SK-N-SH (cell line): ENCODE results near the gene TEKT2. TPM values are rescaled to one million over a fixed set of nuclear protein-coding genes. Genes with fewer than 3 reads are reported as not detected.

Experiments
- CTCF ChIA-PET: fragments of 300-600, 350-600 bp; formaldehyde crosslinking; extraction: SDS; loops from one replicate; lab custom pipeline; 2021; lab: Yijun Ruan, JAX
- POLR2A ChIA-PET: fragments of 350-600 bp; sonication (Branson Sonifier 250); formaldehyde crosslinking; extraction: SDS; loops from one replicate; lab custom pipeline; 2020; ENCODE audit warnings: antibody characterized with exemption, inconsistent platforms; lab: Yijun Ruan, JAX
- DNase-seq: peaks from one replicate; pipeline ENCODE4 v3.0.0; 2012
- H2AFZ ChIP-seq: fragments of 200-600 bp; sonication (generic); 2 replicates; pipeline ENCODE4 v1.8.1; 2016; ENCODE audit warnings: antibody characterized with exemption, mild to moderate bottlenecking, low read depth
- H3F3A ChIP-seq: fragments of 200-600 bp; sonication (generic); replicated peaks from 2 replicates; pipeline ENCODE3; 2016; ENCODE audit warnings: antibody characterized with exemption, mild to moderate bottlenecking; ENCODE audit not compliant: insufficient read depth
- H3K27ac ChIP-seq, 2 experiments: fragments of 200-500 bp in 1 of 2; fragments of 200-600 bp in 1 of 2; sonication (Bioruptor generic) in 1 of 2; sonication (generic), shearing (Covaris generic) in 1 of 2; 2 replicates each; pipeline versions ENCODE4 v1.5.1 to v1.6.1; 2014 to 2016; ENCODE audit warnings: low read depth in 2 of 2, inconsistent platforms in 1 of 2, low read length in 1 of 2, mild to moderate bottlenecking in 1 of 2, mixed read lengths in 1 of 2
- H3K27me3 ChIP-seq: fragments of 200-600 bp; sonication (generic), shearing (Covaris generic); 2 replicates; pipeline ENCODE4 v1.6.1; 2016; ENCODE audit warnings: mixed run types; ENCODE audit not compliant: insufficient read depth
- H3K36me3 ChIP-seq, 2 experiments: fragments of 200-500 bp in 1 of 2; fragments of 200-600 bp in 1 of 2; sonication (Bioruptor generic) in 1 of 2; sonication (generic) in 1 of 2; replicated peaks in 1 of 2; 2 replicates each; pipeline versions ENCODE3 to v1.5.1; 2014 to 2016; ENCODE audit warnings: low read length in 1 of 2, mild to moderate bottlenecking in 1 of 2; ENCODE audit not compliant: insufficient read depth in 2 of 2, control insufficient read depth in 1 of 2
- H3K4me1 ChIP-seq, 2 experiments: fragments of 200-500 bp in 1 of 2; fragments of 200-600 bp in 1 of 2; sonication (Bioruptor generic) in 1 of 2; sonication (generic), shearing (Covaris generic) in 1 of 2; 2 replicates each; pipeline versions ENCODE4 v1.5.1 to v1.6.1; 2014 to 2016; ENCODE audit warnings: low read depth in 1 of 2, low read length in 1 of 2, mixed run types in 1 of 2; ENCODE audit not compliant: insufficient read depth in 2 of 2, control insufficient read depth in 1 of 2
- H3K4me2 ChIP-seq: fragments of 200-600 bp; sonication (generic), shearing (Covaris generic); 2 replicates; pipeline ENCODE4 v1.6.1; 2017; ENCODE audit warnings: mixed run types
- H3K4me3 ChIP-seq, 2 experiments: fragments of 200-500 bp in 1 of 2; fragments of 200-600 bp in 1 of 2; sonication (Bioruptor generic) in 1 of 2; sonication (generic), shearing (Covaris generic) in 1 of 2; 2 replicates each; pipeline versions ENCODE4 v1.5.1 to v1.8.1; 2014 to 2016; ENCODE audit warnings: low read depth in 2 of 2, inconsistent platforms in 1 of 2, low read length in 1 of 2, mild to moderate bottlenecking in 1 of 2, mixed read lengths in 1 of 2, moderate library complexity in 1 of 2
- H3K79me2 ChIP-seq: fragments of 200-600 bp; sonication (generic); 2 replicates; pipeline ENCODE4 v1.8.1; 2017; ENCODE audit warnings: mild to moderate bottlenecking; ENCODE audit not compliant: insufficient read depth
- H3K9ac ChIP-seq: fragments of 200-600 bp; sonication (generic); 2 replicates; pipeline ENCODE4 v1.6.1; 2017; ENCODE audit warnings: mixed run types
- H3K9me2 ChIP-seq: fragments of 200-600 bp; sonication (generic); 2 replicates; pipeline ENCODE4 v1.6.1; 2017; ENCODE audit warnings: mixed run types
- H3K9me3 ChIP-seq: fragments of 200-600 bp; sonication (generic); 2 replicates; pipeline ENCODE4 v1.6.1; 2017; ENCODE audit warnings: mixed run types, mild to moderate bottlenecking, moderate library complexity
- H4K20me1 ChIP-seq: fragments of 200-600 bp; sonication (generic); 2 replicates; pipeline ENCODE4 v1.6.1; 2017; ENCODE audit warnings: mild to moderate bottlenecking, mixed run types; ENCODE audit not compliant: insufficient read depth
- CHD2 ChIP-seq: fragments of 150-350 bp; IDR thresholded peaks from 2 replicates; pipeline ENCODE4 v1.6.1; 2018; ENCODE audit warnings: low read length; ENCODE audit not compliant: partially characterized antibody
- CTCF ChIP-seq: fragments of 200-600 bp; sonication (generic); IDR thresholded peaks from 2 replicates; pipeline ENCODE4 v1.6.1; 2017; ENCODE audit warnings: antibody characterized with exemption, mild to moderate bottlenecking, moderate library complexity
- ELF1 ChIP-seq: IDR thresholded peaks from 2 replicates; pipeline ENCODE4 v1.4.0; 2012
- EZH2phosphoT487 ChIP-seq: fragments of 200-600 bp; sonication (generic); IDR thresholded peaks from 2 replicates; pipeline ENCODE4 v1.6.1; 2017; ENCODE audit warnings: low read depth, mixed run types, mild to moderate bottlenecking, antibody characterized with exemption, moderate library complexity, borderline replicate concordance
- FOSL2 ChIP-seq: IDR thresholded peaks from 2 replicates; pipeline ENCODE4 v1.4.0; 2012; ENCODE audit warnings: low read depth, mild to moderate bottlenecking, moderate library complexity, borderline replicate concordance
- FOXJ3 ChIP-seq: sonication (generic); formaldehyde crosslinking; IDR thresholded peaks from 2 replicates; pipeline ENCODE4 v1.5.1; 2020; ENCODE audit warnings: mild to moderate bottlenecking, missing genetic modification reagents
- FOXM1 ChIP-seq: IDR thresholded peaks from 2 replicates; pipeline ENCODE4 v1.4.0; 2012; ENCODE audit warnings: low read depth, mild to moderate bottlenecking
- GATA2 ChIP-seq: sonication (generic); formaldehyde crosslinking; IDR thresholded peaks from 2 replicates; pipeline ENCODE4 v1.5.0; 2020; ENCODE audit warnings: mild to moderate bottlenecking, missing genetic modification reagents
- JUND ChIP-seq: IDR thresholded peaks from 2 replicates; pipeline ENCODE4 v1.4.0; 2012
- MAX ChIP-seq: IDR thresholded peaks from 2 replicates; pipeline ENCODE4 v1.4.0; 2012; ENCODE audit warnings: low read depth
- MEF2A ChIP-seq: IDR thresholded peaks from 2 replicates; pipeline ENCODE4 v1.4.0; 2012; ENCODE audit warnings: low read depth, borderline replicate concordance
- MXI1 ChIP-seq: IDR thresholded peaks from 2 replicates; pipeline ENCODE4 v1.6.1; 2012; ENCODE audit warnings: mild to moderate bottlenecking, low read depth, low read length, improper control_type of control experiment
- NFIC ChIP-seq: IDR thresholded peaks from 2 replicates; pipeline ENCODE4 v1.4.0; 2012; ENCODE audit warnings: borderline replicate concordance
- NRF1 ChIP-seq: IDR thresholded peaks from 2 replicates; pipeline ENCODE4 v1.6.1; 2012; ENCODE audit warnings: low read depth, mild to moderate bottlenecking, low read length
- POLR2AphosphoS5 ChIP-seq: IDR thresholded peaks from 2 replicates; pipeline ENCODE4 v1.6.1; 2012; ENCODE audit warnings: low read depth, low read length
- RAD21 ChIP-seq: IDR thresholded peaks from 2 replicates; pipeline ENCODE4 v1.6.1; 2012; ENCODE audit warnings: mild to moderate bottlenecking, low read length
- RFX5 ChIP-seq: IDR thresholded peaks from 2 replicates; pipeline ENCODE4 v1.6.1; 2012; ENCODE audit warnings: mild to moderate bottlenecking, improper control_type of control experiment, low read length
- RXRA ChIP-seq: IDR thresholded peaks from 2 replicates; pipeline ENCODE4 v1.4.0; 2012; ENCODE audit warnings: low read depth, mild to moderate bottlenecking, borderline replicate concordance
- SMC3 ChIP-seq: IDR thresholded peaks from 2 replicates; pipeline ENCODE4 v1.6.1; 2012; ENCODE audit warnings: low read depth, low read length, improper control_type of control experiment
- TCF12 ChIP-seq: IDR thresholded peaks from 2 replicates; pipeline ENCODE4 v1.4.0; 2012
- TEAD4 ChIP-seq: IDR thresholded peaks from 2 replicates; pipeline ENCODE4 v1.4.0; 2012; ENCODE audit warnings: mild to moderate bottlenecking, borderline replicate concordance; ENCODE audit not compliant: insufficient read depth
- YY1 ChIP-seq: IDR thresholded peaks from 2 replicates; pipeline ENCODE4 v1.4.0; 2012; ENCODE audit warnings: low read depth, mild to moderate bottlenecking
- ZBTB33 ChIP-seq: IDR thresholded peaks from 2 replicates; pipeline ENCODE4 v1.4.0; 2012; ENCODE audit warnings: low read depth, borderline replicate concordance
- WGBS: methylation state at CpG from one replicate; pipeline ENCODE4 v1.1.6; 2017; ENCODE audit warnings: low lambda C conversion rate; 5-methylcytosine and 5-hydroxymethylcytosine counted together
- polyA plus RNA-seq, 3 experiments: library from polyadenylated mRNA; depleted of rRNA; stranded (reverse); fragments of >200 nt; gene quantifications; 2 replicates each; pipeline ENCODE4 v1.2.3, GENCODE V29; 2012

The TEKT2 gene
- polyA plus RNA-seq, 1 of the 3 experiments (the other 2 are of a cell fraction) = 1.2 TPM

GRCh38 chr1:36053978-36054377, 29.9 kb upstream of the TEKT2 start:
- TF ChIP-seq SMC3 (no peak), NRF1 (no peak), TCF12 (no peak), EZH2phosphoT487 (no peak), YY1 (no peak), CHD2 (no peak), FOXM1 (no peak), MEF2A (no peak), CTCF (no peak), TEAD4 (no peak), JUND (no peak), FOXJ3 (CRISPR knock-in tag) (no peak), FOSL2 (no peak), POLR2AphosphoS5 (no peak), RFX5 (no peak)
- Histone ChIP-seq H3K36me3 (peaks cover 24 to 38% of the 10 kb centered on the region in 2 experiments), H3K9me3 (no peaks in the 10 kb centered on the region), H3K9me2 (no peaks in the 10 kb centered on the region), H3K4me2 (no peak overlapping the region), H3K27me3 (no peaks in the 10 kb centered on the region), H3K4me3 (no peak overlapping the region), H4K20me1 (no peaks in the 10 kb centered on the region), H3K79me2 (no peaks in the 10 kb centered on the region), H3F3A (peaks cover 5% of the 10 kb centered on the region), H3K4me1 (no peaks in the 10 kb centered on the region), H3K27ac (no peak overlapping the region), H2AFZ (no peak overlapping the region), H3K9ac (no peak overlapping the region)
- ChIA-PET POLR2A (no interaction called here), CTCF (no interaction called here)
- no peak for DNase-seq

- DNase-seq = no peak
- Histone ChIP-seq H2AFZ (no peak overlapping the region), H3F3A (no peaks in the 10 kb centered on the region), H3K79me2 (no peaks in the 10 kb centered on the region), H3K27me3 (no peaks in the 10 kb centered on the region), H3K4me2 (no peak overlapping the region), H3K9me3 (no peaks in the 10 kb centered on the region), H3K4me3 (no peak overlapping the region), H3K36me3 (peaks cover 31 to 34% of the 10 kb centered on the region in 2 experiments), H3K9ac (no peak overlapping the region), H3K4me1 (no peaks in the 10 kb centered on the region), H4K20me1 (no peaks in the 10 kb centered on the region), H3K27ac (no peak overlapping the region), H3K9me2 (no peaks in the 10 kb centered on the region)
- 96% methylated on average over 5 of the region's 5 CpGs for WGBS
- ChIA-PET CTCF (no interaction called here), POLR2A (no interaction called here)
- TF ChIP-seq EZH2phosphoT487 (no peak), TEAD4 (no peak), NFIC (no peak), ZBTB33 (no peak), MAX (no peak), RXRA (no peak), MXI1 (no peak), CTCF (no peak), RAD21 (no peak), GATA2 (no peak), NRF1 (no peak), SMC3 (no peak), ELF1 (no peak)
Observed at GRCh38 chr1:36055706-36056105, 28.2 kb upstream of the TEKT2 start.
